ENCODE data around the gene CBLB.

CBLB gene

GRCh38 chr3:105676621-105677300 lies 192.1 kb downstream of the CBLB start:
- DNase-seq, result no peak

GRCh38 chr3:105674437-105675065 lies 194.3 kb downstream of the CBLB start:
- no peak for DNase-seq

GRCh38 chr3:105672996-105673395 lies 195.8 kb downstream of the CBLB start:
- no peak for DNase-seq

GRCh38 chr3:105662306-105662705 lies 206.5 kb downstream of the CBLB start:
- DNase-seq, result no peak

GRCh38 chr3:105661461-105661860 lies 207.4 kb downstream of the CBLB start:
- DNase-seq, result no peak

- no peak for DNase-seq
Observed at GRCh38 chr3:105656651-105657504, 211.9 kb downstream of the CBLB start.

GRCh38 chr3:105653868-105654267 lies 214.9 kb downstream of the CBLB start:
- no peak for DNase-seq

- no peak for DNase-seq
Observed at GRCh38 chr3:105653166-105653565, 215.6 kb downstream of the CBLB start.

GRCh38 chr3:105649480-105649879 lies 219.3 kb downstream of the CBLB start:
- DNase-seq, result no peak

- no peak for DNase-seq
Observed at GRCh38 chr3:105647047-105647446, 221.8 kb downstream of the CBLB start.

- DNase-seq, result no peak
Observed at GRCh38 chr3:105639131-105639530, 229.7 kb downstream of the CBLB start.

- DNase-seq, result no peak
Observed at GRCh38 chr3:105634708-105635107, 234.1 kb downstream of the CBLB start.

GRCh38 chr3:105629718-105630117 lies 239.1 kb downstream of the CBLB start:
- DNase-seq, result no peak

- no peak for DNase-seq
Observed at GRCh38 chr3:105626739-105627138, 242.1 kb downstream of the CBLB start.

- DNase-seq, result no peak
Observed at GRCh38 chr3:105622169-105622568, 246.6 kb downstream of the CBLB start.

GRCh38 chr3:105620236-105620635 lies 248.6 kb downstream of the CBLB start:
- no peak for DNase-seq

GRCh38 chr3:105619651-105620050 lies 249.2 kb downstream of the CBLB start:
- DNase-seq, result no peak

GRCh38 chr3:105618556-105618955 lies 250.3 kb downstream of the CBLB start:
- DNase-seq, result no peak

GRCh38 chr3:105616374-105617121 lies 252.3 kb downstream of the CBLB start:
- DNase-seq, result no peak

GRCh38 chr3:105615814-105616213 lies 253.0 kb downstream of the CBLB start:
- no peak for DNase-seq

GRCh38 chr3:105614288-105615030 lies 254.4 kb downstream of the CBLB start:
- DNase-seq, result no peak

GRCh38 chr3:105613120-105613519 lies 255.7 kb downstream of the CBLB start:
- DNase-seq, result no peak
